ENCODE data around the gene ALKBH5. TPM values are rescaled to one million over a fixed set of nuclear protein-coding genes. Genes with fewer than 3 reads are reported as not detected.

ALKBH5 gene
- total RNA-seq, 1 experiment from 2014 or later: 105 TPM

DNA sequence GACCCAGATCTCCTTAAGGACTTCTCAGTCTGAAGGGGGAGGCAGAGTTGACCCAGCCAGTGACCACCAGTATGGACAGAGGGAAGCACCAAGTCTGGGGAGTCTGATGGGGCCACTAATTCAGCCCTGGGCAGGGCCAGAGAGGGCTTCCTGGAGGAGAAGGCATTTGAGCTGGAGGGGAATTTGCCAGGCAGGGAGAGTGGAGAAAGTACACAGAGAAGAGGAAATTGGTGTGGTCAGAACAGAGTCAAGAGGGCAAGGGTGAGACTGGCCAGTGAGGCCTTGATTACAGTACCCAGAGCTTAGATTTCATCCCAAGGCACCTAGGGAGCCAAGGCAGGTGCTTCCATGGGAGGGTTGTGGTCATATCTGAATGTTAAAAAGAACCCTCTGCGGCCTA, 38.8 kb upstream of the ALKBH5 start:
- no peak for TF ChIP-seq PREB (CRISPR knock-in tag; IDR thresholded peaks at IDR 0.05; ENCODE audit: borderline replicate concordance)
- no peak for TF ChIP-seq TP53 (CRISPR knock-in tag; IDR thresholded peaks at IDR 0.05)
- TF ChIP-seq MYBL2 (CRISPR knock-in tag; IDR thresholded peaks at IDR 0.05): no peak
- TF ChIP-seq ZNF121 (CRISPR knock-in tag; IDR thresholded peaks at IDR 0.05): no peak
- TF ChIP-seq ZNF281 (CRISPR knock-in tag; IDR thresholded peaks at IDR 0.05): no peak
- TF ChIP-seq NR3C1 (CRISPR knock-in tag; conservative IDR thresholded peaks at IDR 0.05; ENCODE audit: low read depth): no peak
- no peak for TF ChIP-seq ZNF219 (CRISPR knock-in tag; IDR thresholded peaks at IDR 0.05; ENCODE audit: borderline replicate concordance)
- TF ChIP-seq CTCF (IDR thresholded peaks at IDR 0.05): no peak
- no peak for TF ChIP-seq TEAD4 (CRISPR knock-in tag; IDR thresholded peaks at IDR 0.05)
- TF ChIP-seq JAZF1 (CRISPR knock-in tag; IDR thresholded peaks at IDR 0.05): no peak
- TF ChIP-seq, protein P1, sequence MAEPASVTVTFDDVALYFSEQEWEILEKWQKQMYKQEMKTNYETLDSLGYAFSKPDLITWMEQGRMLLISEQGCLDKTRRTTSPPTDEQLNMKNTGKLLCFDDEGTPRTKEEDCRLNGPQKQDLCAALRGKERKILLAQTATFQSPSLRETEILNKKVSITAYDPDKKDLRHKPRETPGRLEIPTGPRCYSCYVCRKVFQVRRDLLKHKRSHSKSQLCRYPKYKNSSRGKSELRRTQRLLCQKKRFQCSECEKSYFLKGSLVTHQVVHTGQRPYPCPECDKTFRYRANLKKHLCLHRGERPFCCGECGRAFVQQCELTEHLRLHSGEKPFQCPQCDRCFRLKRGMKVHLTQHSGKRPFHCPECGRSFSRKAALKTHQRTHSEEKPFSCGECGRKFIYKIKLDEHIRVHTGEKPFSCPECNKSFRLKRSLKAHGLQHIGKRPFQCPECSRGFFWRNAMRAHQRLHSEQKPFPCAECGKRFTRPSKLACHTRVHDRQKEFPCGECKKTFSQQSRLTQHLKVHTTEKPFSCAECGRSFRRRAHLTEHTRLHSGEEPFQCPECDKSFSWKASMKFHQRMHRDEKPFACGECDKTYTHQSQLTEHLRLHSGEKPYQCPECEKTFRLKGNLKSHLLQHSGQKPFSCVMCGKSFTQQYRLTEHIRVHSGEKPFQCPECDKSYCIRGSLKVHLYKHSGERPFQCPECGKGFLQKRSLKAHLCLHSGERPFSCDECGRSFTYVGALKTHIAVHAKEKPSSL (CRISPR knock-in tag; conservative IDR thresholded peaks at IDR 0.05): no peak
- TF ChIP-seq ATF1 (CRISPR knock-in tag; IDR thresholded peaks at IDR 0.05): no peak
- no peak for TF ChIP-seq RELA (CRISPR knock-in tag; IDR thresholded peaks at IDR 0.05; ENCODE audit: borderline replicate concordance)
- POLR2A ChIA-PET: interaction anchor here (0.6 kb wide), 1 partner anchor 380 kb away, joined by 3 read pairs; no protein-coding TSS in a partner anchor
- no peaks in the 10 kb centered on the region for H3K36me3 Mint-ChIP-seq
- H3K4me3 Mint-ChIP-seq: no peak overlapping the region
- H3K27me3 Mint-ChIP-seq (ENCODE audit: low read depth): no peaks in the 10 kb centered on the region; the same call in 1 of the 2 replicates
- no peaks in the 10 kb centered on the region for H3K9me3 Mint-ChIP-seq
- peak overlapping the region; percentile 73; the same call in 1 of the 2 replicates for H3K27ac Mint-ChIP-seq
- DNase-seq (ENCODE audit: low spot score) (no peak), ATAC-seq (no peak)
- peaks cover 10% of the 10 kb centered on the region for H3K4me1 Mint-ChIP-seq
- CTCF ChIA-PET: no interaction called here

- Mint-ChIP-seq H3K4me1 (peaks cover 9% of the 10 kb centered on the region), H3K27ac (no peak overlapping the region), H3K36me3 (no peaks in the 10 kb centered on the region), H3K4me3 (no peak overlapping the region), H3K9me3 (no peaks in the 10 kb centered on the region), H3K27me3 (ENCODE audit: low read depth) (no peaks in the 10 kb centered on the region; the same call in 1 of the 2 replicates)
- TF ChIP-seq, protein P2, sequence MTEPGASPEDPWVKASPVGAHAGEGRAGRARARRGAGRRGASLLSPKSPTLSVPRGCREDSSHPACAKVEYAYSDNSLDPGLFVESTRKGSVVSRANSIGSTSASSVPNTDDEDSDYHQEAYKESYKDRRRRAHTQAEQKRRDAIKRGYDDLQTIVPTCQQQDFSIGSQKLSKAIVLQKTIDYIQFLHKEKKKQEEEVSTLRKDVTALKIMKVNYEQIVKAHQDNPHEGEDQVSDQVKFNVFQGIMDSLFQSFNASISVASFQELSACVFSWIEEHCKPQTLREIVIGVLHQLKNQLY (CRISPR knock-in tag; IDR thresholded peaks at IDR 0.05): no peak
- CTCF ChIA-PET: no interaction called here
- POLR2A ChIA-PET: no interaction called here
- DNase-seq (ENCODE audit: low spot score) (no peak), ATAC-seq (no peak)
These were observed 37.8 kb upstream of the ALKBH5 start for GRCh38 chr17:18145811-18146210.

DNA sequence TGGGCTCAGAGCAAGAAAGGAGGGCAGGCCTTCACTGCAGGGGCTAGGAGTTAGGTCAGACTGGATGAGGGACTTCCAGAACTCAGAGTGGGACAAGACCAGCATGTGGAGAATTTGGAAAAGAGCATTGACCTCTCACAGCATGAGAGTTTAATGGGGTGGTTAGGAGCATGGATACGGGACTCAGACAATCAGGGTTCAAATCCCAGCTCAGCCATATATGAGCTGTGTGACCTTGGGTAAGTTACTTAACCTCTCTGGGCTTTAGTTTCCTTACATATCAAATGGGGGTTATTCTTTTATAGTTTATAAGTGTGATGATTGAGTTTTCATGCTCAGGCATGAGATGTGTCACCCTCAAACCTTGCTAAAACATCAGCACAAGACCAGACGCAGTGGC, 37.4 kb upstream of the ALKBH5 start:
- Mint-ChIP-seq H3K4me3 (no peak overlapping the region), H3K27ac (no peak overlapping the region), H3K9me3 (no peaks in the 10 kb centered on the region), H3K27me3 (ENCODE audit: low read depth) (no peaks in the 10 kb centered on the region; the same call in 1 of the 2 replicates), H3K36me3 (no peaks in the 10 kb centered on the region), H3K4me1 (peaks cover 9% of the 10 kb centered on the region)
- TF ChIP-seq OVOL2 (CRISPR knock-in tag; IDR thresholded peaks at IDR 0.05; ENCODE audit: borderline replicate concordance) (no peak), TEAD4 (CRISPR knock-in tag; IDR thresholded peaks at IDR 0.05) (no peak), ESRRA (CRISPR knock-in tag; IDR thresholded peaks at IDR 0.05; ENCODE audit: borderline replicate concordance) (no peak), USF2 (CRISPR knock-in tag; IDR thresholded peaks at IDR 0.05) (no peak), NR1H2 (CRISPR knock-in tag; IDR thresholded peaks at IDR 0.05) (no peak), TP53 (CRISPR knock-in tag; IDR thresholded peaks at IDR 0.05) (no peak), FOXJ3 (CRISPR knock-in tag; IDR thresholded peaks at IDR 0.05; ENCODE audit: borderline replicate concordance) (no peak), FOXP1 (CRISPR knock-in tag; IDR thresholded peaks at IDR 0.05; ENCODE audit: borderline replicate concordance) (no peak)
- ATAC-seq (no peak), DNase-seq (ENCODE audit: low spot score) (no peak)
- ChIA-PET POLR2A (no interaction called here), CTCF (no interaction called here)

All from WTC11 (cell line).